ENCODE measurements around the gene CBX2.
"Not testable (repeated sequence)": the region's sequence is repeated elsewhere in the genome, so short reads cannot be mapped to it uniquely, and the experiment has no call there.

CBX2 gene

GRCh38 chr17:79769570-79770506, 8.1 kb upstream of the CBX2 start:
- DNase-seq (ENCODE audit: low read depth): no peak

GRCh38 chr17:79771276-79771675, 6.7 kb upstream of the CBX2 start:
- DNase-seq (ENCODE audit: low read depth): no peak

DNA sequence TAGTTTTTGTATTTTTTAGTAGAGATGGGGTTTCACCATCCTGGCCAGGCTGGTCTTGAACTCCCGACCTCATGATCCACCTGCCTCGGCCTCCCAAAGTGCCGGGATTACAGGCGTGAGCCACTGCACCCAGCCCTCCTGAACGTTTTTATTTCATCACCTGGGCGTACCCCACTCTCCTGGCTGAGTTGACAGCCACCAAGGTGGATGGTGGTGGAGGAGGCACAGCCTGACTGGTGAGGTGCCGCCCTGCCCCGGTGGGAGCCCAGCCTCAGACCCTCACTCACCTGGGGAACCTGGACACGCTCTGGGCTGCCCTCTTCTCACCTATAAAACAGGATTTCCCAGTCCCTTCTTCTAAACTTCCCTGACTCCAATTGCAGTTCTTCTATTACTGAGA, 5.2 kb upstream of the CBX2 start:
- not testable (repeated sequence) for DNase-seq (ENCODE audit: low read depth)

GRCh38 chr17:79774561-79774975, 3.4 kb upstream of the CBX2 start:
- DNase-seq (ENCODE audit: low read depth): no peak

DNA sequence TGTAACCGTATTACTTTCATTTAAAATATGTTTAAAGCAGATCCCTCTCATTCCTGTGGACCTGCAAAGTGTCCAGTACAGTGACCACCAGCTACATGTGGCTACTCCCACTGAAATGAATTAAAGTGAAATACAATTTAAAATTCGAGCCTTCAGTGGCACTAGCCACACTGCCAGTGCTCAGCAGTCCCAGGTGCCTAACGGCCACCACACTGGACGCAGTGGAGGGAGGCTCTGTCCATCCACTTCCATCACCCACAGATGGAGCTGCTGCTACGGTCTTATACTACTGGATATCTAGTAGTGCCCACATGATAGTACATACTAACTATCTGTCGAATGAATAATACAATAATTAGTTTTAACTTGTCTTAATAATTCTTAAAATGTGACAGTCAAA, 2.3 kb upstream of the CBX2 start:
- no peak for DNase-seq (ENCODE audit: low read depth)

DNA sequence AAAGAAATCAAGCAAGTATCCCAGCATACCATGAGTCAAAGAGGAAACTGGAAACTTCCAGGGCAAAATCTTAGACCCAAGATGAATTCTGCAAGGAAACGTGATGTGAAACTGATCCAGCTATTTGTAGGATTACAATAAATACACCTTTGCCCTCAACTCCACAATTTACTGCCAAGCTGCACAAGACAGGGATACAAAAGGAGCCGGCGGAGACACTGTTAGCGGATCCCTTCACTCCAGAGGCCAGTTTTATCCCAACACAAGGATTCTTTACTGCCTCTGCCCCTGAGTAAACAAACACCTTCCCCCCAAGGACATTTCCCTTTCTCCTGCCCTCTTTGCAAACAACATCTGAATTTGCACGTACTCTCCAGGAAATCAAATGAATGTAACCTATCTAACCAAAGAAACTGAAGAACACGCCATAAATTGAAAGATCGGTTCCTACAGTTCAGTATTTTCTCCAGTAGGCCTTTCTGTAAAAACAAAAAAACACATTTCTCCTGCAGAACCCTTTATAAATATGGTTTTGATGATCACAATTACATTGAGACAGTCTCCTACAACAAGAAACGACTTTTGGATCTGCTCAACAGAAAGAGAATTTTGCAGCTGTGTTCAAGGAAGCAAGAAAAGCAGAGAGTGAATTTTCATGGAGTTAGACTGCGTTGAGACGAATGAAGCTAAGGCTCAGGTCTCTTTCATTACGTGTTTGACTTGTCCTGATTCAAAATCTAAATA, 1.4 kb upstream of the CBX2 start:
- DNase-seq (ENCODE audit: low read depth): no peak

DNA sequence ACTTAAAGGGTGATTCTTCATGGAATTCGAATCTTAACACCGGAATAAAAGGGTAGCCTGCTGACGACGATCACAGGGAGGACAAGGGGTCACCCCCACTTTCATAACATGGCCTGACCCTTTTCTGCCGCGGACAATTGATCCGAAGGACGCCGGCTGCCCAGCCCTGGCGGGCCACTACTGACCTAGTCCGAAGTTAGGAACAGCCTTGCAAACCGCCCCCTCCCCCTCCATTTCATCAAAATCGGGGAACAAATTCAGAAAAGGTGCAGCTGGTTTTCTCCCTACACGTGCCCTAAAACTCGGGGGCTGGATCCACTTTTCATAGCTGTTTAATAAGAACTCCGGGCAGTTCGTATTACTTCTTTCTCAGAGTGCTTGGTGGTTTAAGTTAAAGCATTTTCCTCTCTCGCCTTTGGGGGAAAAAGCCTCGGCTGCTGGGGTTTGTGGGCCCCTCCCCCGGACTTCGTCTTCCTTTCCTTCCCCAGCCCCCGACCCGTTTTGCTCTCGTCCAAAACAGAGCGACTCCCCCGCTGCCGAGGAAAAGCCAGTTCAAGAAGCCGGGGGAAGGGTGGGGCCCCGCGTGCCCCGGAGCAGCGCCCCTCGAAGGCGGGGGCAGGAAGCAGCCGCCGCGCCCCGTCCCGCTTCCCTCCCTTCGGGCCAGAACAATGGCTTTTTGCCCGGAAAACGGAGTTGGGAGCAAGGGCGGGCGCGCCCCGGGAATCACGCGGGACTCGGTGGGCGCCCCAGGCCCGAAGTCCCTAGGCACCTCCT, 641 bp upstream of the CBX2 start:
- no peak for DNase-seq (ENCODE audit: low read depth)

GRCh38 chr17:79778504-79779083, 646 bp downstream of the CBX2 start:
- DNase-seq (ENCODE audit: low read depth): no peak

GRCh38 chr17:79779084-79779529, 1.2 kb downstream of the CBX2 start:
- no peak for DNase-seq (ENCODE audit: low read depth)

GRCh38 chr17:79779661-79780365, 1.9 kb downstream of the CBX2 start:
- DNase-seq (ENCODE audit: low read depth): no peak

GRCh38 chr17:79781012-79781650, 3.2 kb downstream of the CBX2 start:
- no peak for DNase-seq (ENCODE audit: low read depth)

DNA sequence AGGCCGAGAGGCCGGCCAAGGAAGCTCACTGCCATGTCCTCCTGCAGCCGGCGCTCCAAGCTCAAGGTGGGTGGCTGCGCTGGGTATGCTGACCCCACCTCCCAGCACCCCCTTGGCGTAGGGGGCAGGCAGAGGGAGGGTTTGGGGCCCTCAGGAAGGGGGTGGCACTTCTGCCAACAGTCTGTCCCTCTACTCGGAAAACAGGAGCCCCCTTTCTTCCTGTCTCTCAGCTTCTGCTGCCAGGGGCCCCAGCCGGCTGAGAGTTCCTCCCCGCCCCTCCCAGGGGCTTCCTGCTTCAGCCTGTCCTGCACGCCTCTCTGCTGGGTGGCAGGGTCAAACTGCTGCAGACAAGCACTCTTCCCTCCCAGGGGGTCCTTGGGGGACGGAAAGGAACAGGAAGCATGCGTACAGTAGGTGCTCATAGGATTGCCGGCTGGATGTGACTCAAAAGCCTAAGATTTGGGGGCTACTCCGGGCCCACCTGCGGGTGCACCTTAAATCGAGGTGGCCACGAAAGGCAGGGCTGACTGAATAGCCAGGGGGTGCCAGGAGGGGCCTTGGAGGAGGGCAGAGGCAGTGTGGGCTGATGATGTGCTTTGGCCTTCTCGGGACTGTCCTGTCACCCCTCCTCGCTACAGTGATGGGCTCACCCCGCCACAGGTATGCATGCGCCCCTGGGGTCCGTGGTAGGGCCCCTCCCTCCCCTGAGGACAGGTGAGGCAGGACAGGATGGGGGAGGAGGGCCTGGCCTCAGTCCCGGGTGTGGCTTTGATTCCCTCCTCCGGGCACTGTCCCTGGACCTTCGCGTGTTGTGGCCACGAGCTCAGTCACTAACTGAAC, 4.0 kb downstream of the CBX2 start:
- no peak for DNase-seq (ENCODE audit: low read depth)

DNA sequence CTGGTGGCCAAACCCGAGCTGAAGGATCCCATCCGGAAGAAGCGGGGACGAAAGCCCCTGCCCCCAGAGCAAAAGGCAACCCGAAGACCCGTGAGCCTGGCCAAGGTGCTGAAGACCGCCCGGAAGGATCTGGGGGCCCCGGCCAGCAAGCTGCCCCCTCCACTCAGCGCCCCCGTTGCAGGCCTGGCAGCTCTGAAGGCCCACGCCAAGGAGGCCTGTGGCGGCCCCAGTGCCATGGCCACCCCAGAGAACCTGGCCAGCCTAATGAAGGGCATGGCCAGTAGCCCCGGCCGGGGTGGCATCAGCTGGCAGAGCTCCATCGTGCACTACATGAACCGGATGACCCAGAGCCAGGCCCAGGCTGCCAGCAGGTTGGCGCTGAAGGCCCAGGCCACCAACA, 5.9 kb downstream of the CBX2 start:
- no peak for DNase-seq (ENCODE audit: low read depth)

DNA sequence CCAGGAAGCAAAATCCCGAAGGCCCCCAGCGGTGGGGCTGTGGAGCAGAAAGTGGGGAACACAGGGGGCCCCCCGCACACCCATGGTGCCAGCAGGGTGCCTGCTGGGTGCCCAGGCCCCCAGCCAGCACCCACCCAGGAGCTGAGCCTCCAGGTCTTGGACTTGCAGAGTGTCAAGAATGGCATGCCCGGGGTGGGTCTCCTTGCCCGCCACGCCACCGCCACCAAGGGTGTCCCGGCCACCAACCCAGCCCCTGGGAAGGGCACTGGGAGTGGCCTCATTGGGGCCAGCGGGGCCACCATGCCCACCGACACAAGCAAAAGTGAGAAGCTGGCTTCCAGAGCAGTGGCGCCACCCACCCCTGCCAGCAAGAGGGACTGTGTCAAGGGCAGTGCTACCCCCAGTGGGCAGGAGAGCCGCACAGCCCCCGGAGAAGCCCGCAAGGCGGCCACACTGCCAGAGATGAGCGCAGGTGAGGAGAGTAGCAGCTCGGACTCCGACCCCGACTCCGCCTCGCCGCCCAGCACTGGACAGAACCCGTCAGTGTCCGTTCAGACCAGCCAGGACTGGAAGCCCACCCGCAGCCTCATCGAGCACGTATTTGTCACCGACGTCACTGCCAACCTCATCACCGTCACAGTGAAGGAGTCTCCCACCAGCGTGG, 6.5 kb downstream of the CBX2 start:
- no peak for DNase-seq (ENCODE audit: low read depth)

DNA sequence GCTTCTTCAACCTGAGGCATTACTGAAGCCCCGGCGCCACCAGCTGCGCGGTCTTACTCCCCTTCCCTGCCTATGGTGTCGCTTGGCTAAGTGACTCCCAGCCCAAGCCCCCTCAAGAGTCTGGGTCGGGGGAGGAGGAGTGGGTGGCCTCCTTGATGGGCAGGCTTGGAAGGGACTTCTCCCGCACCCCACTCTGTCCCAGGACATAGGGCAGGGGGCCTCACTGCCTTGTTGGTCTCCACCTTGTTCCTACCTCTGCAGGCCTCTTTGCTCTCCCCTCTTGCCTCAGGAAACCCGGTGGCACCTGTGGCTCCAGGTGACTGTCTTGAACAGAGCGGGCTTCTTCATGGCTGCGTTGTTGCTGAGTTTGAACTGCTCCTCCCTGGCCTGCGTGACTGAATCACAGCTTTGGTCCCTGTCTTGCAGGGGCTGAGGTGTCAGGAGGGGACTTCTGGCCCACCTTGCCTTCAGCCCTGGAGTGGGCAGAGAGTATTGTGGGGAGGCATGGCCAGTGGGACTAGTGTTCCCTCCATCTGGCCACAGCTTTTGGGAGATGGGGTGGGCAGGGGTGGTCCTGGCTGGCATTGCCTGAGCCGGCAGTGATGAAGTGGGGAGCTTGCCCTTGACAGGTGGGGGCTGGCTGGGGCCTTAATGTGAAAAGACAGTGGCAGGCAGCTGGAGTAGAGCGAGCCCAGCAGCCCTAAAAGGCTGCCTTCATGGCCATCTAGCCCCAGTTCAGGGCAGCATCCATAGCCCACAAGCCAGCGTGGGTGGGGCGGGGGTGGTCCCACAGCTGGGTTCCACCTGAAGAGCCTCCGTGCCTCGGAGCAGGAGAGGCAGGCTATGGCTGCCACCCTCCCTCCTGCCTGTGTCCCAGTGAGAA, 7.3 kb downstream of the CBX2 start:
- no peak for DNase-seq (ENCODE audit: low read depth)

GRCh38 chr17:79785900-79786810, 8.2 kb downstream of the CBX2 start:
- DNase-seq (ENCODE audit: low read depth): no peak

DNA sequence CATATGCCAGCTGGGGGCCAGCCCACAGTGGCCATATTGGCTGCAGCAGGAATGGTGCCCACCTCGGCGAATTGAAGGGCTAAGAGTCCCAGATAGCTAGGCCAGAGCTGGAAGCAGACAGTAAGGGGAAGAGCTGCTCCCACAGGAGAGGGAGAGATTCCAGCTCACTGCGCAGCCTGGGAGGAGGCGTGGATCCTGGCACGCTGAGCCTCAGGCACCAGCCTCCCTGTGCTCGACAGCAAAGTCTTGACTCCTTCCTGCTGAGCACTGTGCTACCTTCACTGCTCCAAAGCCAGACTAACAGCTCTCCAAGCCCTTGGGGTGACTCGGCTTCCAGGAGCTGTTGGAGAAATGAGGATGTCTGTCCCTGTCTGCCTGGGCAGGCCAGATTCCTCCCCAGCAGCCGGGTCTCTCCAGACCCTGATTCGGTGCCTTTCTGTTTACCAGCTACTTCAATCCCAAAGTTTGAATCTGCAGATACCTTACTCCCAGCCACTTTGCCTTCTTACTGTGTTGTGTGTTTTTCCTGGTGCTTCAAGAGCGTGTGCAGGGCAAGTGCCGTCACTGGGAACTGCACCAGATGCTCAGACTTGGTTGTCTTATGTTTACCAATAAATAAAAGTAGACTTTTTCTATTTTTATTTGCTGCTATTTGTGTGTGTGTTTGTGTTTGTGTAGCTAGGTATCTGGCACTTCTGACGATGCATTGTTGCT, 9.1 kb downstream of the CBX2 start:
- DNase-seq (ENCODE audit: low read depth): no peak
